HepG2 (cell line): ENCODE results near the gene NOSIP. TPM values are rescaled to one million over a fixed set of nuclear protein-coding genes. Genes with fewer than 3 reads are reported as not detected.

Experiments used
- ARNT2 ChIP-seq: sonication (generic); formaldehyde crosslinking; IDR thresholded peaks from 2 replicates; pipeline ENCODE4 v1.8.0; 2022; ENCODE audit warnings: mild to moderate bottlenecking, low read depth, missing genetic modification reagents, moderate library complexity
- ESRRA ChIP-seq: sonication (generic); formaldehyde crosslinking; IDR thresholded peaks from 2 replicates; pipeline ENCODE4 v1.5.1; 2020; ENCODE audit warnings: mild to moderate bottlenecking, low read depth, missing genetic modification reagents
- FIP1L1 ChIP-seq: fragments of 200-400 bp; formaldehyde crosslinking; IDR thresholded peaks from 2 replicates; pipeline ENCODE4 v1.6.1; 2018; ENCODE audit warnings: low read depth, mild to moderate bottlenecking, low read length, moderate library complexity, borderline replicate concordance; ENCODE audit not compliant: insufficient read depth
- FLYWCH1 ChIP-seq: sonication (generic); formaldehyde crosslinking; IDR thresholded peaks from 2 replicates; pipeline ENCODE4 v1.8.1; 2023; ENCODE audit warnings: mild to moderate bottlenecking, missing genetic modification reagents
- GPN1 ChIP-seq: sonication (generic); formaldehyde crosslinking; IDR thresholded peaks from 2 replicates; pipeline ENCODE4 v1.5.1; 2020; ENCODE audit warnings: missing genetic modification reagents, borderline replicate concordance
- HBP1 ChIP-seq: IDR thresholded peaks from 2 replicates; pipeline ENCODE4 v1.6.1; 2016; ENCODE audit warnings: low read depth, control low read depth
- HNF1B ChIP-seq: sonication (generic); formaldehyde crosslinking; IDR thresholded peaks from 2 replicates; pipeline ENCODE4 v1.5.1; 2020; ENCODE audit warnings: mild to moderate bottlenecking, moderate library complexity, missing genetic modification reagents
- MXD4 ChIP-seq: IDR thresholded peaks from 2 replicates; pipeline ENCODE4 v1.6.1; 2016; ENCODE audit warnings: mild to moderate bottlenecking, missing biosample characterization, missing genetic modification reagents
- ZBTB37 ChIP-seq: sonication (generic); formaldehyde crosslinking; IDR thresholded peaks from 2 replicates; pipeline ENCODE4 v1.4.0; 2020; ENCODE audit warnings: mild to moderate bottlenecking, missing genetic modification reagents
- ZBTB44 ChIP-seq: sonication (generic); formaldehyde crosslinking; IDR thresholded peaks from 2 replicates; pipeline ENCODE4 v1.4.0; 2020; ENCODE audit warnings: missing genetic modification reagents
- ZNF138 ChIP-seq: sonication (generic); formaldehyde crosslinking; IDR thresholded peaks from 2 replicates; pipeline ENCODE4 v1.5.0; 2020; ENCODE audit warnings: mild to moderate bottlenecking, low read depth, missing genetic modification reagents
- ZNF256 ChIP-seq: sonication (generic); formaldehyde crosslinking; conservative IDR thresholded peaks from 2 replicates; pipeline ENCODE4 v1.4.0; 2020; ENCODE audit warnings: missing genetic modification reagents
- ZNF326 ChIP-seq: sonication (generic); formaldehyde crosslinking; IDR thresholded peaks from 2 replicates; pipeline ENCODE4 v1.4.0; 2020; ENCODE audit warnings: missing genetic modification reagents, borderline replicate concordance
- ZNF451 ChIP-seq: sonication (generic); formaldehyde crosslinking; IDR thresholded peaks from 2 replicates; pipeline ENCODE4 v1.5.0; 2020; ENCODE audit warnings: mild to moderate bottlenecking, missing genetic modification reagents
- ZNF691 ChIP-seq: sonication (generic); formaldehyde crosslinking; IDR thresholded peaks from 2 replicates; pipeline ENCODE4 v1.4.0; 2020; ENCODE audit warnings: missing genetic modification reagents, low read depth, mild to moderate bottlenecking, borderline replicate concordance
- ZNF773 ChIP-seq: sonication (generic); formaldehyde crosslinking; IDR thresholded peaks from 2 replicates; pipeline ENCODE4 v1.4.0; 2020; ENCODE audit warnings: missing genetic modification reagents, borderline replicate concordance
- ZNF781 ChIP-seq: sonication (generic); formaldehyde crosslinking; IDR thresholded peaks from 2 replicates; pipeline ENCODE4 v1.5.1; 2020; ENCODE audit warnings: borderline replicate concordance, mild to moderate bottlenecking, missing genetic modification reagents; ENCODE audit errors: not compliant biosample characterization
- ZNF879 ChIP-seq: sonication (generic); formaldehyde crosslinking; IDR thresholded peaks from 2 replicates; pipeline ENCODE4 v1.8.1; 2023; ENCODE audit warnings: missing genetic modification reagents
- ZSCAN25 ChIP-seq: sonication (generic); formaldehyde crosslinking; IDR thresholded peaks from 2 replicates; pipeline ENCODE4 v1.8.0; 2022; ENCODE audit warnings: mild to moderate bottlenecking, missing genetic modification reagents
- polyA plus RNA-seq, 8 experiments: library from polyadenylated mRNA; depleted of rRNA in 3 of 8; stranded (reverse) in 7 of 8; unstranded in 1 of 8; fragments of >200 nt; fragmentation: Illumina TruSeq in 4 of 8; extraction: Trizol in 4 of 8; gene quantifications; 2 replicates each; pipeline versions ENCODE4 v1.2.1 to v1.2.3, GENCODE V29; 2011 to 2016; ENCODE audit warnings: low read depth in 4 of 8, missing spikeins in 1 of 8, mixed read lengths in 1 of 8; ENCODE audit not compliant: insufficient read depth in 1 of 8
- total RNA-seq, 5 experiments: library from RNA; depleted of rRNA; stranded (reverse); fragments of >200 nt; fragmentation: Illumina TruSeq; extraction: Trizol; gene quantifications; 2 replicates each; pipeline ENCODE4 v1.2.3, GENCODE V29; 2016; ENCODE audit warnings: low read depth in 1 of 5

The NOSIP gene
- total and polyA plus RNA-seq, 2 of the 13 experiments (the other 11 are each of a cell fraction or from before 2014, with no cell fraction given): 54.3 to 78.0 TPM

GRCh38 chr19:49506575-49507105, 73.7 kb downstream of the NOSIP start (continued):
- TF ChIP-seq ZBTB44 (CRISPR knock-in tag) (no peak), ZNF138 (no peak), HNF1B (CRISPR knock-in tag) (0 out of 2 replicates have a peak, but pooled peaks have one; percentile 49), HBP1 (CRISPR knock-in tag) (no peak), ZNF781 (CRISPR knock-in tag) (no peak), GPN1 (CRISPR knock-in tag) (no peak), ZNF773 (CRISPR knock-in tag) (no peak), ZNF326 (CRISPR knock-in tag) (no peak), ESRRA (CRISPR knock-in tag) (no peak), ZNF691 (CRISPR knock-in tag) (no peak), ZNF879 (CRISPR knock-in tag) (no peak), FIP1L1 (no peak), ZSCAN25 (CRISPR knock-in tag) (no peak), FLYWCH1 (CRISPR knock-in tag) (no peak), MXD4 (CRISPR knock-in tag) (no peak), ZNF451 (no peak), ZBTB37 (CRISPR knock-in tag) (no peak), ZNF256 (CRISPR knock-in tag) (no peak), ARNT2 (CRISPR knock-in tag) (no peak)
